ENCODE results near the gene PRAMEF18. TPM values are rescaled to one million over a fixed set of nuclear protein-coding genes. Genes with fewer than 3 reads are reported as not detected.
"Not testable (repeated sequence)": the region's sequence is repeated elsewhere in the genome, so short reads cannot be mapped to it uniquely, and the experiment has no call there.

Gene PRAMEF18
- total and polyA plus RNA-seq, 2 donors (not counting 1 experiment from before 2014, with no cell fraction given): not detected

GRCh38 chr1:13216619-13217018 lies 9.3 kb downstream of the PRAMEF18 start:
- H3K4me1 Mint-ChIP-seq; H3K27me3 ChIP-seq (replicated peaks in 1 of 4; ENCODE audit: control extremely low read depth in 1 of 4, control insufficient read depth in 3 of 4, insufficient read depth in 4 of 4, low read length in 3 of 4); H3K27ac Mint-ChIP-seq; H3K27me3 Mint-ChIP-seq; H3K79me2 ChIP-seq (ENCODE audit: control insufficient read depth, insufficient read depth, low read length); H3K27ac ChIP-seq (ENCODE audit: low read length in 2 of 2); H3K4me3 ChIP-seq (ENCODE audit: control extremely low read depth in 1 of 5, extremely low read depth in 1 of 5, insufficient read depth in 1 of 5, low read depth in 2 of 5, low read length in 4 of 5); H2AFZ ChIP-seq (ENCODE audit: insufficient read depth, low read depth, low read length, poor library complexity, severe bottlenecking); CTCF ChIA-PET; H3K9ac ChIP-seq (ENCODE audit: low read length); H3K9me3 Mint-ChIP-seq (ENCODE audit: insufficient read depth); DNase-seq; H3K9me3 ChIP-seq (ENCODE audit: control extremely low read depth in 1 of 3, control insufficient read depth in 2 of 3, insufficient read depth in 1 of 3, low read length in 2 of 3); ATAC-seq (ENCODE audit: low read depth); H3K4me3 Mint-ChIP-seq; intact Hi-C loops (cut with micrococcal nuclease); H3K4me1 ChIP-seq (ENCODE audit: control insufficient read depth in 2 of 2, insufficient read depth in 2 of 2, low read length in 2 of 2); H3K36me3 ChIP-seq (replicated peaks in 1 of 2; ENCODE audit: control extremely low read depth in 1 of 2, control insufficient read depth in 1 of 2, extremely low read depth in 1 of 2, insufficient read depth in 2 of 2, low read length in 1 of 2); H4K20me1 ChIP-seq (ENCODE audit: control insufficient read depth, insufficient read depth, low read length, poor library complexity, severe bottlenecking); H3K4me2 ChIP-seq (replicated peaks; ENCODE audit: low read depth, low read length, poor library complexity, severe bottlenecking); POLR2A ChIA-PET: not testable (repeated sequence)
- WGBS (ENCODE audit: insufficient coverage): no CpG with 5 or more reads among the region's 7 CpGs

GRCh38 chr1:13208712-13209111 lies 17.2 kb downstream of the PRAMEF18 start:
- WGBS (ENCODE audit: insufficient coverage): no CpG with 5 or more reads among the region's 9 CpGs
- H3K4me1 Mint-ChIP-seq; H2AFZ ChIP-seq (ENCODE audit: insufficient read depth, low read depth, low read length, poor library complexity, severe bottlenecking); POLR2A ChIA-PET; H3K27ac Mint-ChIP-seq; H3K4me1 ChIP-seq (ENCODE audit: control insufficient read depth in 2 of 2, insufficient read depth in 2 of 2, low read length in 2 of 2); H3K27ac ChIP-seq (ENCODE audit: low read length in 2 of 2); H3K4me3 ChIP-seq (ENCODE audit: control extremely low read depth in 1 of 5, extremely low read depth in 1 of 5, insufficient read depth in 1 of 5, low read depth in 2 of 5, low read length in 4 of 5); H3K9me3 ChIP-seq (ENCODE audit: control extremely low read depth in 1 of 3, control insufficient read depth in 2 of 3, insufficient read depth in 1 of 3, low read length in 2 of 3); H3K27me3 ChIP-seq (replicated peaks in 1 of 4; ENCODE audit: control extremely low read depth in 1 of 4, control insufficient read depth in 3 of 4, insufficient read depth in 4 of 4, low read length in 3 of 4); H3K9ac ChIP-seq (ENCODE audit: low read length); intact Hi-C loops (cut with micrococcal nuclease); H3K9me3 Mint-ChIP-seq (ENCODE audit: insufficient read depth); H3K79me2 ChIP-seq (ENCODE audit: control insufficient read depth, insufficient read depth, low read length); H3K27me3 Mint-ChIP-seq; ATAC-seq (ENCODE audit: low read depth); DNase-seq; H4K20me1 ChIP-seq (ENCODE audit: control insufficient read depth, insufficient read depth, low read length, poor library complexity, severe bottlenecking); H3K4me3 Mint-ChIP-seq; CTCF ChIA-PET; H3K4me2 ChIP-seq (replicated peaks; ENCODE audit: low read depth, low read length, poor library complexity, severe bottlenecking); H3K36me3 ChIP-seq (replicated peaks in 1 of 2; ENCODE audit: control extremely low read depth in 1 of 2, control insufficient read depth in 1 of 2, extremely low read depth in 1 of 2, insufficient read depth in 2 of 2, low read length in 1 of 2): not testable (repeated sequence)

DNA sequence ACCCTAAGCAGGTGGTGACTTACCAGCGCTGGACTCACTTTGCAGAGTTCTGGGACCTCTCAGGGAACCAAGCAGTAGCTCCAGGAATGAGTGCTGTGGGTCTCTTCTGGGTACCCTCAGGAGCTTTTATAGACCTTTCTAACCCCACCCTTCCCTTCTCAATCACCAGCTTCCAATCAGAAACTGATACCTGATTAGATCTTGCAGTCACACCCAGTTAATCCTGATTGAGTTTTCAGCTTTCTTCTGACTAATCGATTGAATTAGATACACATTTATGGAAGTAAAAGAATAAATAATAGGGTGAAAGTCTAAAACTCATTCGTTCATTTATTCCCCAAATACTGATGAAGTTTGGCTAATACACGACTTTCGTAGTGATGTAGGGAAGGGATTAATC lies 24.6 kb downstream of the PRAMEF18 start, which contains the start of gene PRAMEF13:
PRAMEF13 (minus strand) TSS at position 101 of the 400 bp plus-strand sequence. CDS start 1,820 bp downstream, outside the sequence.
- intact Hi-C loops (cut with micrococcal nuclease); POLR2A ChIA-PET; H3K27me3 Mint-ChIP-seq; H3K4me2 ChIP-seq (replicated peaks; ENCODE audit: low read depth, low read length, poor library complexity, severe bottlenecking); H3K9ac ChIP-seq (ENCODE audit: low read length); H3K4me1 Mint-ChIP-seq; H4K20me1 ChIP-seq (ENCODE audit: control insufficient read depth, insufficient read depth, low read length, poor library complexity, severe bottlenecking); H3K4me3 Mint-ChIP-seq; H3K9me3 ChIP-seq (ENCODE audit: control extremely low read depth in 1 of 3, control insufficient read depth in 2 of 3, insufficient read depth in 1 of 3, low read length in 2 of 3); H3K27ac ChIP-seq (ENCODE audit: low read length in 2 of 2); H3K4me3 ChIP-seq (ENCODE audit: control extremely low read depth in 1 of 5, extremely low read depth in 1 of 5, insufficient read depth in 1 of 5, low read depth in 2 of 5, low read length in 4 of 5); H3K27me3 ChIP-seq (replicated peaks in 1 of 4; ENCODE audit: control extremely low read depth in 1 of 4, control insufficient read depth in 3 of 4, insufficient read depth in 4 of 4, low read length in 3 of 4); DNase-seq; H2AFZ ChIP-seq (ENCODE audit: insufficient read depth, low read depth, low read length, poor library complexity, severe bottlenecking); H3K27ac Mint-ChIP-seq; H3K79me2 ChIP-seq (ENCODE audit: control insufficient read depth, insufficient read depth, low read length); ATAC-seq (ENCODE audit: low read depth); H3K9me3 Mint-ChIP-seq (ENCODE audit: insufficient read depth); CTCF ChIA-PET; H3K36me3 ChIP-seq (replicated peaks in 1 of 2; ENCODE audit: control extremely low read depth in 1 of 2, control insufficient read depth in 1 of 2, extremely low read depth in 1 of 2, insufficient read depth in 2 of 2, low read length in 1 of 2); H3K4me1 ChIP-seq (ENCODE audit: control insufficient read depth in 2 of 2, insufficient read depth in 2 of 2, low read length in 2 of 2): not testable (repeated sequence)
- WGBS (ENCODE audit: insufficient coverage): no CpG with 5 or more reads among the region's 5 CpGs

Other genes starting within 250 kb of the PRAMEF18 start
- not detected in 2 replicates for gene PRAMEF27, start 169.6 kb downstream of the PRAMEF18 start, total RNA-seq
- gene PRAMEF27, start 169.6 kb downstream of the PRAMEF18 start, polyA plus RNA-seq: not detected in 2 replicates
- not detected in 2 replicates for gene HNRNPCL3, start 165.4 kb downstream of the PRAMEF18 start, total RNA-seq
- not detected in 2 replicates for gene HNRNPCL3, start 165.4 kb downstream of the PRAMEF18 start, polyA plus RNA-seq
- not detected in 2 replicates for gene PRAMEF25, start 155.4 kb downstream of the PRAMEF18 start, total RNA-seq
- gene PRAMEF25, start 155.4 kb downstream of the PRAMEF18 start, polyA plus RNA-seq: not detected in 2 replicates
- not detected in 2 replicates for gene HNRNPCL2, start 109.3 kb downstream of the PRAMEF18 start, total RNA-seq
- gene HNRNPCL2, start 109.3 kb downstream of the PRAMEF18 start, polyA plus RNA-seq: not detected in 2 replicates
- not detected in 2 replicates for gene PRAMEF26, start 70.1 kb downstream of the PRAMEF18 start, total RNA-seq
- not detected in 2 replicates for gene PRAMEF26, start 70.1 kb downstream of the PRAMEF18 start, polyA plus RNA-seq
- not detected in 2 replicates for gene HNRNPCL4, start 60.5 kb downstream of the PRAMEF18 start, total RNA-seq
- gene HNRNPCL4, start 60.5 kb downstream of the PRAMEF18 start, polyA plus RNA-seq: not detected in 2 replicates
- gene PRAMEF9, start 54.3 kb downstream of the PRAMEF18 start, total RNA-seq: not detected in 2 replicates
- not detected in 2 replicates for gene PRAMEF9, start 54.3 kb downstream of the PRAMEF18 start, polyA plus RNA-seq
- gene PRAMEF13, start 24.7 kb downstream of the PRAMEF18 start, total RNA-seq: not detected in 2 replicates
- gene PRAMEF13, start 24.7 kb downstream of the PRAMEF18 start, polyA plus RNA-seq: not detected in 2 replicates
- not detected in 2 replicates for gene PRAMEF5, start 28.0 kb upstream of the PRAMEF18 start, total RNA-seq
- not detected in 2 replicates for gene PRAMEF5, start 28.0 kb upstream of the PRAMEF18 start, polyA plus RNA-seq
- gene PRAMEF8, start 59.0 kb upstream of the PRAMEF18 start, total RNA-seq: not detected in 2 replicates
- not detected in 2 replicates for gene PRAMEF8, start 59.0 kb upstream of the PRAMEF18 start, polyA plus RNA-seq
- gene PRAMEF33, start 77.4 kb upstream of the PRAMEF18 start, total RNA-seq: not detected in 2 replicates
- gene PRAMEF33, start 77.4 kb upstream of the PRAMEF18 start, polyA plus RNA-seq: not detected in 2 replicates
- gene PRAMEF15, start 89.4 kb upstream of the PRAMEF18 start, total RNA-seq: not detected in 2 replicates
- gene PRAMEF15, start 89.4 kb upstream of the PRAMEF18 start, polyA plus RNA-seq: not detected in 2 replicates
- not detected in 2 replicates for gene PRAMEF14, start 121.0 kb upstream of the PRAMEF18 start, total RNA-seq
- gene PRAMEF14, start 121.0 kb upstream of the PRAMEF18 start, polyA plus RNA-seq: not detected in 2 replicates
- gene PRAMEF19, start 145.8 kb upstream of the PRAMEF18 start, total RNA-seq: not detected in 2 replicates
- not detected in 2 replicates for gene PRAMEF19, start 145.8 kb upstream of the PRAMEF18 start, polyA plus RNA-seq
- gene PRAMEF17, start 163.5 kb upstream of the PRAMEF18 start, total RNA-seq: not detected in 2 replicates
- gene PRAMEF17, start 163.5 kb upstream of the PRAMEF18 start, polyA plus RNA-seq: not detected in 2 replicates
- gene PRAMEF20, start 184.3 kb upstream of the PRAMEF18 start, total RNA-seq: not detected in 2 replicates
- not detected in 2 replicates for gene PRAMEF20, start 184.3 kb upstream of the PRAMEF18 start, polyA plus RNA-seq

Measured in B cell (primary cell).